K562 (cell line): Measurements from ENCODE around the gene EFCAB5. TPM values are rescaled to one million over a fixed set of nuclear protein-coding genes. Genes with fewer than 3 reads are reported as not detected.

Experiments
- ATAC-seq: fragments of 200-7000 bp; cut with Tn5 transposase; 3 replicates; pipeline ENCODE4 v1.9.1; 2020; ENCODE audit warnings: moderate library complexity
- BruUV-seq: library from RNA; stranded (reverse); fragments of 400-500 nt; replicated peaks from 2 replicates; lab custom pipeline; 2021; lab: Mats Ljungman, UMichigan
- CTCF ChIA-PET: fragments of 300-600 bp; formaldehyde crosslinking; extraction: SDS; loops from one replicate; lab custom pipeline; 2021; ENCODE audit warnings: low intra/inter-chr PET ratio; lab: Yijun Ruan, JAX
- POLR2A ChIA-PET: fragments of 300-600, 350-650 bp; sonication (Branson Sonifier 250); formaldehyde crosslinking; extraction: SDS; loops from one replicate; lab custom pipeline; 2021; ENCODE audit warnings: antibody characterized with exemption, inconsistent platforms; lab: Yijun Ruan, JAX
- DNase-seq, 4 experiments: peaks; one replicate each; pipeline versions ENCODE4 v3.0.0 to v3.0.0-alpha.2; 2011 to 2018; ENCODE audit warnings: low spot score in 3 of 4, mixed read lengths in 3 of 4; ENCODE audit errors: extremely low read depth in 1 of 4
- FAIRE-seq: peaks from 2 replicates; lab custom pipeline; 2011; peaks lifted over from hg19 to GRCh38; lab: Jason Lieb, UNC
- H2AFZ ChIP-seq: 2 replicates; pipeline ENCODE4 v1.6.0; 2011; ENCODE audit warnings: low read depth, low read length, control low read depth, inconsistent platforms
- H3K27ac ChIP-seq: fragments of 200-600 bp; 3 replicates; pipeline ENCODE4 v1.8.0; 2011; ENCODE audit warnings: low read depth, mild to moderate bottlenecking, control low read depth, inconsistent platforms, low read length, moderate library complexity, mixed read lengths; ENCODE audit errors: extremely low read depth
- H3K27me3 ChIP-seq, 2 experiments: fragments of 300-600 bp in 1 of 2; 2 replicates in 1 of 2; 3 replicates in 1 of 2; pipeline versions ENCODE4 v1.6.0 to v1.8.0; 2011; ENCODE audit warnings: inconsistent platforms in 2 of 2, low read length in 2 of 2, mild to moderate bottlenecking in 1 of 2, mixed read lengths in 1 of 2, moderate library complexity in 1 of 2; ENCODE audit not compliant: control insufficient read depth in 2 of 2, insufficient read depth in 2 of 2
- H3K36me3 ChIP-seq: fragments of 300-600 bp; 3 replicates; pipeline ENCODE4 v1.8.0; 2011; ENCODE audit warnings: mild to moderate bottlenecking, low read length, inconsistent platforms; ENCODE audit not compliant: control insufficient read depth, insufficient read depth
- H3K4me1 ChIP-seq, 2 experiments: fragments of 200-600 bp in 1 of 2; replicated peaks in 1 of 2; 2 replicates in 1 of 2; 3 replicates in 1 of 2; pipeline versions ENCODE4 v1.5.1 to v1.8.0; 2011; ENCODE audit warnings: inconsistent platforms in 2 of 2, low read length in 2 of 2, mild to moderate bottlenecking in 1 of 2, mixed read lengths in 1 of 2, moderate library complexity in 1 of 2; ENCODE audit not compliant: control insufficient read depth in 2 of 2, insufficient read depth in 2 of 2
- H3K4me2 ChIP-seq: 2 replicates; pipeline ENCODE4 v1.6.1; 2011; ENCODE audit warnings: low read length, control low read depth, inconsistent platforms, mixed read lengths; ENCODE audit not compliant: insufficient read depth
- H3K4me3 ChIP-seq: fragments of 200-600 bp; sonication (generic), shearing (Covaris generic); 2 replicates; pipeline ENCODE4 v1.5.1; 2016; ENCODE audit warnings: control low read depth, inconsistent platforms
- H3K79me2 ChIP-seq: fragments of 200-600 bp; 3 replicates; pipeline ENCODE4 v1.8.0; 2011; ENCODE audit warnings: low read length, inconsistent platforms; ENCODE audit not compliant: control insufficient read depth, insufficient read depth
- H3K9ac ChIP-seq, 2 experiments: 2 replicates each; pipeline versions ENCODE4 v1.6.0 to v1.6.1; 2011; ENCODE audit warnings: low read depth in 2 of 2, low read length in 2 of 2, control low read depth in 1 of 2, inconsistent platforms in 1 of 2, mild to moderate bottlenecking in 1 of 2, mixed read lengths in 1 of 2; ENCODE audit not compliant: insufficient read depth in 1 of 2
- H3K9me1 ChIP-seq: one replicate; pipeline ENCODE4 v1.6.0; 2011; ENCODE audit warnings: inconsistent platforms, mild to moderate bottlenecking, low read length, moderate library complexity; ENCODE audit not compliant: control insufficient read depth, insufficient read depth
- H3K9me3 ChIP-seq: replicated peaks from 2 replicates; pipeline ENCODE4 v1.5.1; 2011; ENCODE audit warnings: low read depth, low read length, inconsistent platforms; ENCODE audit not compliant: control insufficient read depth, insufficient read depth
- H4K20me1 ChIP-seq: replicated peaks from 2 replicates; pipeline ENCODE4 v1.6.1; 2011; ENCODE audit warnings: low read length, inconsistent platforms, mixed read lengths; ENCODE audit not compliant: control insufficient read depth, insufficient read depth
- KDM5B ChIP-seq: fragments of 200-600 bp; sonication (generic); IDR thresholded peaks from 2 replicates; pipeline ENCODE4 v1.6.1; 2012; ENCODE audit warnings: low read depth, mild to moderate bottlenecking, moderate library complexity, low read length, control low read depth, inconsistent platforms; ENCODE audit not compliant: insufficient replicate concordance
- NR2C1 ChIP-seq, 2 experiments: fragments of 450-650 bp; IDR thresholded peaks; 2 replicates each; pipeline ENCODE4 v1.6.1; 2017; ENCODE audit warnings: mild to moderate bottlenecking in 2 of 2, antibody characterized with exemption in 1 of 2, inconsistent platforms in 1 of 2, missing compliant biosample characterization in 1 of 2, missing genetic modification characterization in 1 of 2
- TFE3 ChIP-seq: fragments of 450-650 bp; formaldehyde crosslinking; IDR thresholded peaks from 2 replicates; pipeline ENCODE4 v1.4.0; 2020; ENCODE audit warnings: mild to moderate bottlenecking, mixed read lengths
- USF1 ChIP-seq: sonication (generic); formaldehyde crosslinking; IDR thresholded peaks from 2 replicates; pipeline ENCODE4 v1.9.0; 2022; ENCODE audit warnings: mild to moderate bottlenecking, missing genetic modification reagents
- ZNF274 ChIP-seq: IDR thresholded peaks from 2 replicates; pipeline ENCODE4 v1.6.1; 2011; ENCODE audit warnings: low read depth, mild to moderate bottlenecking, low read length, moderate library complexity, borderline replicate concordance
- ZNF277 ChIP-seq: fragments of 250-450 bp; sonication (Bioruptor Pico); IDR thresholded peaks from 2 replicates; pipeline ENCODE4 v1.8.0; 2022; ENCODE audit warnings: inconsistent platforms, mild to moderate bottlenecking, moderate library complexity, borderline replicate concordance
- WGBS: fragments of 100-300 bp; shearing (Covaris generic); methylation state at CpG from one replicate; pipeline ENCODE4 v1.1.6; 2016; ENCODE audit warnings: low coverage, mixed read lengths; ENCODE audit not compliant: insufficient coverage; ENCODE audit errors: missing lambda C conversion rate; 5-methylcytosine and 5-hydroxymethylcytosine counted together
- in situ Hi-C: fragments of 300-500 bp; cut with MboI; formaldehyde crosslinking; loops from 4 replicates; pipeline ENCODE4 v1.15.0; 2018; ENCODE audit warnings: inconsistent platforms, mixed read lengths
- intact Hi-C: fragments of 100-400 bp; cut with micrococcal nuclease; formaldehyde crosslinking; loops from 2 replicates; pipeline ENCODE4 v1.14.2; 2022
- polyA plus RNA-seq, 8 experiments: library from polyadenylated mRNA; depleted of rRNA in 4 of 8; stranded (reverse) in 5 of 8; unstranded in 3 of 8; fragments of >200 nt; fragmentation: Nextera tagmentation in 2 of 8; fragmentation: Illumina TruSeq in 1 of 8; extraction: Ambion mirVana in 2 of 8; extraction: Trizol in 1 of 8; gene quantifications; 2 replicates each; pipeline versions ENCODE4 v1.2.1 to v1.2.3, GENCODE V29; 2011 to 2014; ENCODE audit warnings: inconsistent platforms in 1 of 8, missing spikeins in 1 of 8
- total RNA-seq, 7 experiments: library from RNA; depleted of rRNA in 6 of 7; stranded (reverse); fragments of >200 nt in 6 of 7; fragmentation: Illumina TruSeq in 2 of 7; extraction: Trizol in 2 of 7; gene quantifications; 2 replicates each; pipeline versions ENCODE4 v1.2.1 to v1.2.3, GENCODE V29; 2011 to 2021; ENCODE audit warnings: low replicate concordance in 1 of 7

Gene EFCAB5
- total and polyA plus RNA-seq, 9 of the 15 experiments (the other 6 are each of a cell fraction or from before 2014, with no cell fraction given): 0.06 to 0.11 TPM; not detected in 7

- TF ChIP-seq TFE3 (CRISPR knock-in tag) (no peak), USF1 (CRISPR knock-in tag) (no peak), KDM5B (no peak), ZNF274 (no peak), ZNF277 (no peak), NR2C1 (IDR thresholded peaks at IDR 0.05) (no peak), NR2C1 (tag; IDR thresholded peaks at IDR 0.05) (no peak)
- Histone ChIP-seq H3K79me2 (0 out of 3 replicates have a peak, but pooled peaks cover 5% of the 10 kb centered on the region), H3K9ac (no peak overlapping the region), H3K9me3 (no peaks in the 10 kb centered on the region; the same call in 1 of the 2 replicates), H3K4me1 (no peaks in the 10 kb centered on the region), H4K20me1 (no peaks in the 10 kb centered on the region), H3K27me3 (no peaks in the 10 kb centered on the region), H3K27ac (no peak overlapping the region), H3K4me2 (no peak overlapping the region), H3K9me1 (no peaks in the 10 kb centered on the region), H3K36me3 (no peaks in the 10 kb centered on the region), H3K4me3 (no peak overlapping the region), H2AFZ (no peak overlapping the region)
- no peak for DNase-seq
- 64% methylated on average over 2 of the region's 2 CpGs for WGBS
- ATAC-seq: no peak
- no peak for FAIRE-seq
- POLR2A ChIA-PET: no interaction called here
- no TSS peak for BruUV-seq
- intact Hi-C loops: no loop called here
- in situ Hi-C loops: no loop called here
- CTCF ChIA-PET: no interaction called here
These were observed 38.0 kb upstream of the EFCAB5 start for GRCh38 chr17:29903471-29903870.
